ENCODE results near the gene ITGAL. TPM values are rescaled to one million over a fixed set of nuclear protein-coding genes. Genes with fewer than 3 reads are reported as not detected.

The ITGAL gene
- total RNA-seq, 1 experiment from 2014 or later: not detected

DNA sequence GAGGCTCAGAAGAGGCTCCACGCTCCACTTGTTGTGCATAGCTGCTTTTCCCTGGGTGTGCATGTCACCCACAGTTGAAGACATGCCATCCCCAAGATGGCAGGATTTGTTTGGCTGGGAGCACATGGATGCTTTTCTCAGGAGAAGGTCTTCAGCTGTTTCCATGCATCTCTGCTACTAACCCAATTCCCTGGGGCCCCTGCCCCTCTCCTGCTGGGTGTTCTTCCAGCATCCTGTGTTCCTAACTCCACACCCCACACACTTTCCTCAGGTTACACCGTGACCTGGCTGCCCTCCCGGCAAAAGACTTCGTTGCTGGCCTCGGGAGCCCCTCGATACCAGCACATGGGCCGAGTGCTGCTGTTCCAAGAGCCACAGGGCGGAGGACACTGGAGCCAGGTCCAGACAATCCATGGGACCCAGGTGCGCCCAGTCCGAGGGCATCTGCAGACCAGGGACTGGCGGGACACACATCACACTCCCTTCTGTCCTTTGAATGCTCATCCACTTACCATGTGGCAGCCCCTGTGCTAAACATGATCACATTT is 21.5 kb downstream of the ITGAL start:
- intact Hi-C loops (cut with micrococcal nuclease; ENCODE audit: unreplicated experiment): loop anchor here (10.0 kb wide), 1 partner anchor 49 kb away; the partner anchor contains the start of gene SEPHS2
- ChIA-PET CTCF (interaction anchor here (0.6 kb wide), 1 partner anchor 407 kb away, joined by 5 read pairs; no protein-coding TSS in a partner anchor), POLR2A (ENCODE audit: low non-redundant PET) (no interaction called here)
- TF ChIP-seq, protein P1, sequence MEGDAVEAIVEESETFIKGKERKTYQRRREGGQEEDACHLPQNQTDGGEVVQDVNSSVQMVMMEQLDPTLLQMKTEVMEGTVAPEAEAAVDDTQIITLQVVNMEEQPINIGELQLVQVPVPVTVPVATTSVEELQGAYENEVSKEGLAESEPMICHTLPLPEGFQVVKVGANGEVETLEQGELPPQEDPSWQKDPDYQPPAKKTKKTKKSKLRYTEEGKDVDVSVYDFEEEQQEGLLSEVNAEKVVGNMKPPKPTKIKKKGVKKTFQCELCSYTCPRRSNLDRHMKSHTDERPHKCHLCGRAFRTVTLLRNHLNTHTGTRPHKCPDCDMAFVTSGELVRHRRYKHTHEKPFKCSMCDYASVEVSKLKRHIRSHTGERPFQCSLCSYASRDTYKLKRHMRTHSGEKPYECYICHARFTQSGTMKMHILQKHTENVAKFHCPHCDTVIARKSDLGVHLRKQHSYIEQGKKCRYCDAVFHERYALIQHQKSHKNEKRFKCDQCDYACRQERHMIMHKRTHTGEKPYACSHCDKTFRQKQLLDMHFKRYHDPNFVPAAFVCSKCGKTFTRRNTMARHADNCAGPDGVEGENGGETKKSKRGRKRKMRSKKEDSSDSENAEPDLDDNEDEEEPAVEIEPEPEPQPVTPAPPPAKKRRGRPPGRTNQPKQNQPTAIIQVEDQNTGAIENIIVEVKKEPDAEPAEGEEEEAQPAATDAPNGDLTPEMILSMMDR (conservative IDR thresholded peaks at IDR 0.05; ENCODE audit: low read depth, low read length): no peak
- TF ChIP-seq EZH2 (IDR thresholded peaks at IDR 0.05; ENCODE audit: borderline replicate concordance, low read depth, low read length, poor library complexity, severe bottlenecking): no peak
- no TSS peak for BruUV-seq (replicated peaks)
- Histone ChIP-seq H3K9me3 (ENCODE audit: low read depth, low read length, poor library complexity, severe bottlenecking) (no peaks in the 10 kb centered on the region), H3K27me3 (replicated peaks; ENCODE audit: insufficient read depth, low read depth, low read length, poor library complexity) (no peaks in the 10 kb centered on the region), H3K36me3 (ENCODE audit: insufficient read depth, low read length, poor library complexity, severe bottlenecking) (no peaks in the 10 kb centered on the region), H3K27ac (ENCODE audit: low read depth, low read length, poor library complexity, severe bottlenecking) (no peak overlapping the region), H3K4me3 (ENCODE audit: low read depth, low read length, poor library complexity, severe bottlenecking) (no peak overlapping the region), H3K4me1 (ENCODE audit: insufficient read depth, low read length, poor library complexity, severe bottlenecking) (no peaks in the 10 kb centered on the region)
- DNase-seq (ENCODE audit: low spot score): no peak

DNA sequence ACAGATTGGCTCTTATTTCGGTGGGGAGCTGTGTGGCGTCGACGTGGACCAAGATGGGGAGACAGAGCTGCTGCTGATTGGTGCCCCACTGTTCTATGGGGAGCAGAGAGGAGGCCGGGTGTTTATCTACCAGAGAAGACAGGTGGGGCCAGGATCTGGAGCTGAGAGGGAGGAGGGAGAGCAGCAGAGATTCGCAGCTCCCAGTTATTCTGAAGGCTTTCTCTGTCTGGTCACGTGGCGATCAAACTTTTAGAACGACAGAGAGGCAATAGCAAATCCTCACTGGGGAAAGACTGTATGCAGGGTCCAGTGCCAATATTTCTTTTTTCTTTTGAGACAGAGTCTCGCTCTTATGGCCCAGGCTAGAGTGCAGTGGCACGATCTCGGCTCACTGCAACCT is 22.2 kb downstream of the ITGAL start:
- CTCF ChIA-PET: interaction anchor here (0.6 kb wide), 1 partner anchor 406 kb away, joined by 5 read pairs; no protein-coding TSS in a partner anchor
- intact Hi-C loops (cut with micrococcal nuclease; ENCODE audit: unreplicated experiment): loop anchor here (10.0 kb wide), 1 partner anchor 50 kb away; the partner anchor contains the start of gene SEPHS2

GRCh38 chr16:30499284-30499683 is 26.7 kb downstream of the ITGAL start:
- no peaks in the 10 kb centered on the region for H3K9me3 ChIP-seq (ENCODE audit: low read depth, low read length, poor library complexity, severe bottlenecking)
- POLR2A ChIA-PET (ENCODE audit: low non-redundant PET): no interaction called here
- CTCF ChIA-PET: no interaction called here
- TF ChIP-seq, protein P1 (conservative IDR thresholded peaks at IDR 0.05; ENCODE audit: low read depth, low read length): no peak
- no peak for TF ChIP-seq EZH2 (IDR thresholded peaks at IDR 0.05; ENCODE audit: borderline replicate concordance, low read depth, low read length, poor library complexity, severe bottlenecking)
- DNase-seq (ENCODE audit: low spot score): no peak
- no peaks in the 10 kb centered on the region for H3K4me1 ChIP-seq (ENCODE audit: insufficient read depth, low read length, poor library complexity, severe bottlenecking)
- H3K27ac ChIP-seq (ENCODE audit: low read depth, low read length, poor library complexity, severe bottlenecking): no peak overlapping the region
- intact Hi-C loops (cut with micrococcal nuclease; ENCODE audit: unreplicated experiment): loop anchor here (10.0 kb wide), 1 partner anchor 54 kb away; the partner anchor contains the start of gene SEPHS2
- no TSS peak for BruUV-seq (replicated peaks)
- H3K4me3 ChIP-seq (ENCODE audit: low read depth, low read length, poor library complexity, severe bottlenecking): no peak overlapping the region
- no peaks in the 10 kb centered on the region for H3K27me3 ChIP-seq (replicated peaks; ENCODE audit: insufficient read depth, low read depth, low read length, poor library complexity)
- H3K36me3 ChIP-seq (ENCODE audit: insufficient read depth, low read length, poor library complexity, severe bottlenecking): no peaks in the 10 kb centered on the region

More for the DNA sequence above, 22.2 kb downstream of the ITGAL start:
- Histone ChIP-seq H3K36me3 (ENCODE audit: insufficient read depth, low read length, poor library complexity, severe bottlenecking) (no peaks in the 10 kb centered on the region), H3K4me1 (ENCODE audit: insufficient read depth, low read length, poor library complexity, severe bottlenecking) (no peaks in the 10 kb centered on the region), H3K27me3 (replicated peaks; ENCODE audit: insufficient read depth, low read depth, low read length, poor library complexity) (no peaks in the 10 kb centered on the region), H3K9me3 (ENCODE audit: low read depth, low read length, poor library complexity, severe bottlenecking) (no peaks in the 10 kb centered on the region), H3K4me3 (ENCODE audit: low read depth, low read length, poor library complexity, severe bottlenecking) (no peak overlapping the region), H3K27ac (ENCODE audit: low read depth, low read length, poor library complexity, severe bottlenecking) (no peak overlapping the region)
- BruUV-seq (replicated peaks): no TSS peak
- TF ChIP-seq EZH2 (IDR thresholded peaks at IDR 0.05; ENCODE audit: borderline replicate concordance, low read depth, low read length, poor library complexity, severe bottlenecking): no peak
- TF ChIP-seq, protein P1 (conservative IDR thresholded peaks at IDR 0.05; ENCODE audit: low read depth, low read length): no peak
- DNase-seq (ENCODE audit: low spot score): no peak
- POLR2A ChIA-PET (ENCODE audit: low non-redundant PET): no interaction called here

Measured in A673 (cell line).